Osteoblast (primary cell): Measurements from ENCODE around the gene SDF4. TPM values are rescaled to one million over a fixed set of nuclear protein-coding genes. Genes with fewer than 3 reads are reported as not detected.
A peak's percentile ranks its signal among the peaks of the same experiment; 100 is the strongest.
"Not testable (repeated sequence)": the region's sequence is repeated elsewhere in the genome, so short reads cannot be mapped to it uniquely, and the experiment has no call there.

ENCODE experiments used
- DNase-seq: peaks from one replicate; pipeline ENCODE4 v3.0.0; 2011; ENCODE audit warnings: low spot score, mixed read lengths; ENCODE audit not compliant: insufficient read length; ENCODE audit errors: missing footprints
- H2AFZ ChIP-seq: 2 replicates; pipeline ENCODE4 v1.6.0; 2011; ENCODE audit warnings: mild to moderate bottlenecking, low read length
- H3K27ac ChIP-seq: 2 replicates; pipeline ENCODE4 v1.5.1; 2011; ENCODE audit warnings: mild to moderate bottlenecking, low read depth, low read length, moderate library complexity
- H3K27me3 ChIP-seq: 2 replicates; pipeline ENCODE4 v1.6.0; 2012; ENCODE audit warnings: mild to moderate bottlenecking, control low read depth, inconsistent platforms, low read length, moderate library complexity; ENCODE audit not compliant: insufficient read depth
- H3K36me3 ChIP-seq: 2 replicates; pipeline ENCODE4 v1.5.1; 2011; ENCODE audit warnings: mild to moderate bottlenecking, low read length, control low read depth, moderate library complexity; ENCODE audit not compliant: insufficient read depth
- H3K4me1 ChIP-seq: 2 replicates; pipeline ENCODE4 v1.5.1; 2011; ENCODE audit warnings: mild to moderate bottlenecking, low read length, control low read depth, moderate library complexity; ENCODE audit not compliant: insufficient read depth
- H3K4me2 ChIP-seq: 2 replicates; pipeline ENCODE4 v1.6.0; 2011; ENCODE audit warnings: mild to moderate bottlenecking, low read length; ENCODE audit not compliant: insufficient read depth
- H3K4me3 ChIP-seq: fragments of 200-600 bp; sonication (generic); 3 replicates; pipeline ENCODE4 v1.5.1; 2012; ENCODE audit warnings: mild to moderate bottlenecking, low read length, inconsistent platforms; ENCODE audit not compliant: insufficient read depth
- H3K79me2 ChIP-seq: 2 replicates; pipeline ENCODE4 v1.6.0; 2012; ENCODE audit warnings: mild to moderate bottlenecking, low read length, control low read depth, inconsistent platforms; ENCODE audit not compliant: insufficient read depth
- H3K9me3 ChIP-seq: 2 replicates; pipeline ENCODE4 v1.5.1; 2011; ENCODE audit warnings: low read depth, low read length, control low read depth
- H4K20me1 ChIP-seq: 2 replicates; pipeline ENCODE4 v1.6.0; 2012; ENCODE audit warnings: mild to moderate bottlenecking, low read length, control low read depth; ENCODE audit not compliant: insufficient read depth
- CTCF ChIP-seq: IDR thresholded peaks from 2 replicates; pipeline ENCODE4 v1.5.1; 2011; ENCODE audit warnings: mild to moderate bottlenecking, low read depth, low read length, moderate library complexity; ENCODE audit errors: extremely low read depth
- total RNA-seq: library from RNA; depleted of rRNA; stranded (reverse); fragments of >200 nt; gene quantifications from 2 replicates; pipeline ENCODE4 v1.2.3, GENCODE V29; 2012

The SDF4 gene
- total RNA-seq, 1 donor: 151 TPM

GRCh38 chr1:1197551-1198422 is 34.0 kb downstream of the SDF4 start:
- peak; percentile 84 for DNase-seq
- no peak overlapping the region for H2AFZ ChIP-seq
- H3K36me3 ChIP-seq: no peaks in the 10 kb centered on the region
- no peak overlapping the region for H3K4me3 ChIP-seq
- H3K4me1 ChIP-seq: no peaks in the 10 kb centered on the region
- H3K27ac ChIP-seq: no peak overlapping the region
- TF ChIP-seq CTCF: no peak
- H3K4me2 ChIP-seq: no peak overlapping the region
- H4K20me1 ChIP-seq: no peaks in the 10 kb centered on the region
- no peaks in the 10 kb centered on the region for H3K79me2 ChIP-seq
- H3K9me3 ChIP-seq: no peaks in the 10 kb centered on the region
- H3K27me3 ChIP-seq: no peaks in the 10 kb centered on the region

- Histone ChIP-seq H4K20me1 (no peaks in the 10 kb centered on the region), H3K79me2 (no peaks in the 10 kb centered on the region), H3K4me2 (no peak overlapping the region), H2AFZ (no peak overlapping the region), H3K4me1 (no peaks in the 10 kb centered on the region), H3K4me3 (no peak overlapping the region), H3K27ac (no peak overlapping the region), H3K36me3 (no peaks in the 10 kb centered on the region), H3K9me3 (no peaks in the 10 kb centered on the region), H3K27me3 (no peaks in the 10 kb centered on the region)
- TF ChIP-seq CTCF: no peak
- DNase-seq: no peak
Measured at GRCh38 chr1:1197188-1197500, 34.7 kb downstream of the SDF4 start.

- DNase-seq: peak; percentile 84
- Histone ChIP-seq H3K27ac (no peak overlapping the region), H3K4me1 (no peaks in the 10 kb centered on the region), H2AFZ (no peak overlapping the region), H3K4me2 (no peak overlapping the region), H3K9me3 (no peaks in the 10 kb centered on the region), H3K4me3 (no peak overlapping the region), H3K79me2 (no peaks in the 10 kb centered on the region), H3K27me3 (no peaks in the 10 kb centered on the region), H4K20me1 (no peaks in the 10 kb centered on the region), H3K36me3 (no peaks in the 10 kb centered on the region)
- no peak for TF ChIP-seq CTCF
Measured at GRCh38 chr1:1196431-1197187, 35.2 kb downstream of the SDF4 start.

GRCh38 chr1:1195726-1196125 is 36.1 kb downstream of the SDF4 start:
- H3K36me3 ChIP-seq, H4K20me1 ChIP-seq, H3K79me2 ChIP-seq, H3K9me3 ChIP-seq, H3K27me3 ChIP-seq, H3K27ac ChIP-seq, H3K4me2 ChIP-seq, H3K4me3 ChIP-seq, H2AFZ ChIP-seq, H3K4me1 ChIP-seq: not testable (repeated sequence)
- peak; percentile 49 for DNase-seq
